Esophagus muscularis mucosa (tissue), 4 donors: ENCODE data around the gene VAMP1.

ENCODE experiments used
- CTCF ChIP-seq, 3 experiments: fragments of 200-600 bp in 2 of 3; fragments of 450-650 bp in 1 of 3; sonication (generic) in 2 of 3; IDR thresholded peaks; one replicate each; pipeline ENCODE4 v1.5.1; 2017 to 2019; ENCODE audit warnings: antibody characterized with exemption in 3 of 3, mild to moderate bottlenecking in 2 of 3, moderate library complexity in 1 of 3
- EP300 ChIP-seq: sonication (generic); formaldehyde crosslinking; IDR thresholded peaks from one replicate; pipeline ENCODE4 v1.6.1; 2017; ENCODE audit warnings: antibody characterized with exemption
- POLR2A ChIP-seq: fragments of 450-650 bp; IDR thresholded peaks from one replicate; pipeline ENCODE4 v1.6.1; 2017; ENCODE audit warnings: antibody characterized with exemption, moderate library complexity, mild to moderate bottlenecking, low read depth
- POLR2AphosphoS5 ChIP-seq, 2 donors: sonication (generic); formaldehyde crosslinking; IDR thresholded peaks; one replicate each; pipeline ENCODE4 v1.6.1; 2017; ENCODE audit warnings: antibody characterized with exemption in 2 of 2

- TF ChIP-seq CTCF (IDR thresholded peaks at IDR 0.05) (no peak), POLR2A (no peak), EP300 (no peak), POLR2AphosphoS5 (IDR thresholded peaks at IDR 0.05) (no peak)
Measured at GRCh38 chr12:6462234-6462995, 8.1 kb downstream of the VAMP1 start.
